HCT116 (cell line): ENCODE measurements around the gene GPD1L. TPM values are rescaled to one million over a fixed set of nuclear protein-coding genes. Genes with fewer than 3 reads are reported as not detected.

ENCODE experiments used
- ATAC-seq: fragments of 200-7000 bp; cut with Tn5 transposase; 2 replicates; pipeline ENCODE4 v1.9.1; 2020; ENCODE audit warnings: mild to moderate bottlenecking, moderate library complexity
- BruUV-seq: library from RNA; stranded (reverse); fragments of 400-500 nt; replicated peaks from 2 replicates; lab custom pipeline; 2021; lab: Mats Ljungman, UMichigan
- CTCF ChIA-PET: fragments of 300-600 bp; sonication (Branson Sonifier 250); formaldehyde crosslinking; loops from one replicate; lab custom pipeline; 2021; ENCODE audit warnings: antibody characterized with exemption; lab: Charles Lee
- POLR2A ChIA-PET: fragments of 300-600, 350-600 bp; sonication (Branson Sonifier 250); formaldehyde crosslinking; loops from one replicate; lab custom pipeline; 2021; ENCODE audit warnings: antibody characterized with exemption; lab: Charles Lee
- RAD21 ChIA-PET, 2 experiments: fragments of 300-600 bp; sonication (Branson Sonifier 250); formaldehyde crosslinking; loops; one replicate each; lab custom pipeline; 2023; ENCODE audit warnings: low total read pairs in 2 of 2; ENCODE audit not compliant: uncharacterized antibody in 2 of 2, unreplicated experiment in 2 of 2, low non-redundant PET in 1 of 2; lab: Charles Lee
- DNase-seq: peaks from one replicate; pipeline ENCODE4 v3.0.0-alpha.2; 2010; ENCODE audit warnings: low read depth, low spot score
- H2AFZ ChIP-seq: fragments of 200-600 bp; shearing (Covaris generic), sonication (generic); 2 replicates; pipeline ENCODE4 v1.6.1; 2017; ENCODE audit warnings: low read depth, mixed run types, mixed read lengths, antibody characterized with exemption, low read length; ENCODE audit not compliant: poor library complexity, severe bottlenecking
- H3K27ac ChIP-seq: 2 replicates; pipeline ENCODE4 v1.5.1; 2012; ENCODE audit warnings: low read depth, low read length
- H3K27me3 ChIP-seq: fragments of 200-600 bp; sonication (generic); 2 replicates; pipeline ENCODE4 v1.6.1; 2016; ENCODE audit warnings: mixed run types, low read length, mixed read lengths; ENCODE audit not compliant: insufficient read depth
- H3K36me3 ChIP-seq, 2 experiments: fragments of 200-500 bp in 1 of 2; fragments of 200-600 bp in 1 of 2; sonication (Bioruptor generic) in 1 of 2; sonication (generic) in 1 of 2; 2 replicates each; pipeline versions ENCODE4 v1.5.1 to v1.6.1; 2014 to 2016; ENCODE audit warnings: low read length in 2 of 2, inconsistent platforms in 1 of 2, mixed read lengths in 1 of 2, mixed run types in 1 of 2; ENCODE audit not compliant: insufficient read depth in 2 of 2, control insufficient read depth in 1 of 2
- H3K4me1 ChIP-seq, 2 experiments: fragments of 200-600 bp in 1 of 2; sonication (generic) in 1 of 2; 2 replicates each; pipeline versions ENCODE4 v1.5.1 to v1.6.1; 2012 to 2017; ENCODE audit warnings: low read length in 2 of 2, inconsistent platforms in 1 of 2, mild to moderate bottlenecking in 1 of 2, mixed read lengths in 1 of 2, mixed run types in 1 of 2, moderate library complexity in 1 of 2; ENCODE audit not compliant: insufficient read depth in 2 of 2, control insufficient read depth in 1 of 2
- H3K4me2 ChIP-seq: fragments of 200-600 bp; sonication (generic); 2 replicates; pipeline ENCODE4 v1.6.1; 2017; ENCODE audit warnings: mixed run types, low read length, mixed read lengths
- H3K4me3 ChIP-seq, 2 experiments: fragments of 200-600 bp in 1 of 2; sonication (generic) in 1 of 2; replicated peaks in 1 of 2; 2 replicates each; pipeline ENCODE4 v1.5.1; 2011 to 2016; ENCODE audit warnings: low read length in 2 of 2, control low read depth in 1 of 2, low read depth in 1 of 2, mild to moderate bottlenecking in 1 of 2, mixed read lengths in 1 of 2, mixed run types in 1 of 2
- H3K79me2 ChIP-seq: fragments of 200-600 bp; sonication (generic); 2 replicates; pipeline ENCODE4 v1.6.1; 2017; ENCODE audit warnings: mild to moderate bottlenecking, mixed run types, low read length, moderate library complexity, mixed read lengths; ENCODE audit not compliant: insufficient read depth
- H3K9ac ChIP-seq: fragments of 200-600 bp; sonication (generic); 2 replicates; pipeline ENCODE4 v1.6.1; 2016; ENCODE audit warnings: low read length, mixed read lengths
- H3K9me2 ChIP-seq: fragments of 200-600 bp; sonication (generic), shearing (Covaris generic); 2 replicates; pipeline ENCODE4 v1.6.1; 2017; ENCODE audit warnings: mixed run types, mild to moderate bottlenecking, moderate library complexity; ENCODE audit not compliant: insufficient read depth
- H3K9me3 ChIP-seq, 2 experiments: fragments of 200-500 bp in 1 of 2; fragments of 200-600 bp in 1 of 2; sonication (Bioruptor generic) in 1 of 2; sonication (generic) in 1 of 2; 2 replicates each; pipeline ENCODE4 v1.6.1; 2014 to 2017; ENCODE audit warnings: low read length in 2 of 2, mixed read lengths in 2 of 2, inconsistent platforms in 1 of 2, low read depth in 1 of 2, mild to moderate bottlenecking in 1 of 2, mixed run types in 1 of 2, moderate library complexity in 1 of 2; ENCODE audit not compliant: control insufficient read depth in 1 of 2, insufficient read depth in 1 of 2
- H4K20me1 ChIP-seq: fragments of 200-600 bp; sonication (generic), shearing (Covaris generic); 2 replicates; pipeline ENCODE4 v1.6.1; 2017; ENCODE audit warnings: mixed run types, mild to moderate bottlenecking, moderate library complexity; ENCODE audit not compliant: insufficient read depth
- CBX3 ChIP-seq: IDR thresholded peaks from 2 replicates; pipeline ENCODE4 v1.6.1; 2012; ENCODE audit warnings: low read depth
- EGR1 ChIP-seq: IDR thresholded peaks from 2 replicates; pipeline ENCODE4 v1.6.1; 2012; ENCODE audit warnings: low read depth
- ELF1 ChIP-seq: IDR thresholded peaks from 2 replicates; pipeline ENCODE4 v1.6.1; 2012; ENCODE audit warnings: low read depth, borderline replicate concordance
- EZH2phosphoT487 ChIP-seq: fragments of 200-600 bp; IDR thresholded peaks from 2 replicates; pipeline ENCODE4 v1.6.1; 2018; ENCODE audit warnings: antibody characterized with exemption, borderline replicate concordance
- FOSL1 ChIP-seq: IDR thresholded peaks from 2 replicates; pipeline ENCODE4 v1.6.1; 2012; ENCODE audit warnings: low read depth
- MAX ChIP-seq: IDR thresholded peaks from 2 replicates; pipeline ENCODE4 v1.6.1; 2012
- POLR2AphosphoS5 ChIP-seq: IDR thresholded peaks from 2 replicates; pipeline ENCODE4 v1.6.1; 2011; ENCODE audit warnings: mild to moderate bottlenecking, low read depth, low read length, moderate library complexity
- RAD21 ChIP-seq: IDR thresholded peaks from 2 replicates; pipeline ENCODE4 v1.6.1; 2012; ENCODE audit warnings: low read depth, mild to moderate bottlenecking
- SP1 ChIP-seq: IDR thresholded peaks from 2 replicates; pipeline ENCODE4 v1.6.1; 2012; ENCODE audit warnings: low read depth
- TCF7L2 ChIP-seq: IDR thresholded peaks from 2 replicates; pipeline ENCODE4 v1.7.0; 2011; ENCODE audit warnings: borderline replicate concordance, inconsistent platforms; ENCODE audit not compliant: insufficient read depth, insufficient read length; ENCODE audit errors: extremely low read depth
- intact Hi-C: fragments of 100-400 bp; cut with micrococcal nuclease; formaldehyde crosslinking; loops from 2 replicates; pipeline ENCODE4 v1.10.0; 2022
- total RNA-seq: library from RNA; stranded (reverse); gene quantifications from one replicate; pipeline ENCODE4 v1.2.1, GENCODE V29; 2021; ENCODE audit not compliant: unreplicated experiment
- TF ChIP-seq, protein P1 (sequence below): IDR thresholded peaks from 2 replicates; pipeline ENCODE4 v1.6.1; 2011; ENCODE audit warnings: mild to moderate bottlenecking, low read length, moderate library complexity; ENCODE audit not compliant: insufficient replicate concordance; ENCODE audit errors: extremely low read depth

The GPD1L gene
- total RNA-seq, 1 experiment from 2014 or later, result 21.9 TPM

GRCh38 chr3:32086464-32086863 lies 20.0 kb upstream of the GPD1L start:
- Histone ChIP-seq H3K27ac (no peak overlapping the region), H3K4me1 (no peaks in the 10 kb centered on the region), H4K20me1 (no peaks in the 10 kb centered on the region), H3K9me2 (no peaks in the 10 kb centered on the region), H3K9ac (no peak overlapping the region), H3K4me2 (no peak overlapping the region), H3K27me3 (no peaks in the 10 kb centered on the region), H3K79me2 (no peaks in the 10 kb centered on the region), H3K36me3 (no peaks in the 10 kb centered on the region), H3K9me3 (no peaks in the 10 kb centered on the region; a peak in 1 of 4 replicates), H2AFZ (no peak overlapping the region), H3K4me3 (no peak overlapping the region)
- ATAC-seq (no peak), DNase-seq (no peak)
- CTCF ChIA-PET, result no interaction called here
- intact Hi-C loops, result no loop called here
- RAD21 ChIA-PET, result no interaction called here
- POLR2A ChIA-PET, result no interaction called here
- no peak for TF ChIP-seq ELF1
- BruUV-seq, result no TSS peak

- TF ChIP-seq SP1 (no peak), EZH2phosphoT487 (no peak), FOSL1 (no peak), TCF7L2 (no peak), CBX3 (no peak), RAD21 (no peak), POLR2AphosphoS5 (no peak), ELF1 (no peak), MAX (no peak), EGR1 (no peak)
- TF ChIP-seq, protein P1, sequence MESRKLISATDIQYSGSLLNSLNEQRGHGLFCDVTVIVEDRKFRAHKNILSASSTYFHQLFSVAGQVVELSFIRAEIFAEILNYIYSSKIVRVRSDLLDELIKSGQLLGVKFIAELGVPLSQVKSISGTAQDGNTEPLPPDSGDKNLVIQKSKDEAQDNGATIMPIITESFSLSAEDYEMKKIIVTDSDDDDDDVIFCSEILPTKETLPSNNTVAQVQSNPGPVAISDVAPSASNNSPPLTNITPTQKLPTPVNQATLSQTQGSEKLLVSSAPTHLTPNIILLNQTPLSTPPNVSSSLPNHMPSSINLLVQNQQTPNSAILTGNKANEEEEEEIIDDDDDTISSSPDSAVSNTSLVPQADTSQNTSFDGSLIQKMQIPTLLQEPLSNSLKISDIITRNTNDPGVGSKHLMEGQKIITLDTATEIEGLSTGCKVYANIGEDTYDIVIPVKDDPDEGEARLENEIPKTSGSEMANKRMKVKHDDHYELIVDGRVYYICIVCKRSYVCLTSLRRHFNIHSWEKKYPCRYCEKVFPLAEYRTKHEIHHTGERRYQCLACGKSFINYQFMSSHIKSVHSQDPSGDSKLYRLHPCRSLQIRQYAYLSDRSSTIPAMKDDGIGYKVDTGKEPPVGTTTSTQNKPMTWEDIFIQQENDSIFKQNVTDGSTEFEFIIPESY, result no peak
- TF ChIP-seq, all 23 proteins: peak for 0
- intact Hi-C loops, result no loop called here
- H3K79me2 ChIP-seq, result no peaks in the 10 kb centered on the region
- H3K4me1 ChIP-seq, result no peaks in the 10 kb centered on the region
- ChIA-PET CTCF (no interaction called here), RAD21 (no interaction called here), POLR2A (no interaction called here)
- no peak overlapping the region for H3K4me2 ChIP-seq
- no peaks in the 10 kb centered on the region for H3K27me3 ChIP-seq
- H3K27ac ChIP-seq, result no peak overlapping the region
- no peak overlapping the region for H2AFZ ChIP-seq
- H3K9me2 ChIP-seq, result no peaks in the 10 kb centered on the region
- H3K4me3 ChIP-seq, result no peak overlapping the region
- H4K20me1 ChIP-seq, result no peaks in the 10 kb centered on the region
- H3K9ac ChIP-seq, result no peak overlapping the region
- H3K9me3 ChIP-seq, result no peaks in the 10 kb centered on the region; a peak in 1 of 4 replicates
- ATAC-seq, result no peak
- H3K36me3 ChIP-seq, result no peaks in the 10 kb centered on the region
- no TSS peak for BruUV-seq
- DNase-seq, result no peak
Measured at GRCh38 chr3:32089476-32089875, 16.9 kb upstream of the GPD1L start.
